ENCODE data around the gene ELFN1.

The ELFN1 gene

DNA sequence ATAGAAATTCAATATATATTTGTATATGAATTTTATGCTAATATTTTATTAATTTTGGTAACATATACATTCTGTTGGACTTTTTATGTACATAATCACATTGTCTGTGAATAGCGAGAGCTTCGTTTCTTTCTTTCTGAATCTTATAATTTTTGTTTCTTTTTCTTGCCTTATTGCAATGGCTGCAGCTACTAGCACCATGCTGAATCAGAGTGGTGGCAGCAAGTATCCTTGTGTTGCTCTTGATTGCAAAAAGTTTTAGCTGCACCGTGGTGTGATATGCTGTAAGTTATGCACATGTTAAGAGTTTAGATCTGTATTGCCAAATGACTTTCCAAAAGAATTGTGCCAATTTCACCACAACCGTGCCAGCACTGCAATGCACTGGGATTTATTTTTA is 32.6 kb downstream of the ELFN1 start:
- DNase-seq (ENCODE audit: insufficient read length) (no peak), FAIRE-seq (no peak)
- TF ChIP-seq POLR2A (IDR thresholded peaks at IDR 0.05; ENCODE audit: low read depth, low read length) = no peak
- TF ChIP-seq POLR2AphosphoS5 (IDR thresholded peaks at IDR 0.05; ENCODE audit: low read depth, low read length) = no peak

DNA sequence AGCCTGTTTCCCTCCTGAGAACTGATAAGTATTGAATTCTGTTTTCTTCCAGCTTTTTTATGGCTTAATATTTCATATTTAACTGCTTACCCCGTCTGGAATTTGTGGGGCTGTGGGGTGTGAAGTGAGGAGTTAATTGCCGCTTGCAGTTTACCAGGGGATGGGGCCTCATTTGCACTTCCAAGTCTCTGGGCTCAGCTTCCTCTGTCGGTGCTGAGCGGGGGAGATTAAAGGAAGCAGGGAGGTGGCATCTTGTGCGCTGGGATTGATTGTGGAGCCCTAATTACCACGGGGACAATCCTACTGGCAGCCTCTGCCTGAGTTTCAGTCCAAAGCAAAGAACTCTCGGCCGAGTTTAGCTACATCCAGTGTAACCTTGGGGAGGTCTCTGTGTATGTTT is 33.4 kb downstream of the ELFN1 start:
- no peak for DNase-seq (ENCODE audit: insufficient read length)
- FAIRE-seq = no peak

DNA sequence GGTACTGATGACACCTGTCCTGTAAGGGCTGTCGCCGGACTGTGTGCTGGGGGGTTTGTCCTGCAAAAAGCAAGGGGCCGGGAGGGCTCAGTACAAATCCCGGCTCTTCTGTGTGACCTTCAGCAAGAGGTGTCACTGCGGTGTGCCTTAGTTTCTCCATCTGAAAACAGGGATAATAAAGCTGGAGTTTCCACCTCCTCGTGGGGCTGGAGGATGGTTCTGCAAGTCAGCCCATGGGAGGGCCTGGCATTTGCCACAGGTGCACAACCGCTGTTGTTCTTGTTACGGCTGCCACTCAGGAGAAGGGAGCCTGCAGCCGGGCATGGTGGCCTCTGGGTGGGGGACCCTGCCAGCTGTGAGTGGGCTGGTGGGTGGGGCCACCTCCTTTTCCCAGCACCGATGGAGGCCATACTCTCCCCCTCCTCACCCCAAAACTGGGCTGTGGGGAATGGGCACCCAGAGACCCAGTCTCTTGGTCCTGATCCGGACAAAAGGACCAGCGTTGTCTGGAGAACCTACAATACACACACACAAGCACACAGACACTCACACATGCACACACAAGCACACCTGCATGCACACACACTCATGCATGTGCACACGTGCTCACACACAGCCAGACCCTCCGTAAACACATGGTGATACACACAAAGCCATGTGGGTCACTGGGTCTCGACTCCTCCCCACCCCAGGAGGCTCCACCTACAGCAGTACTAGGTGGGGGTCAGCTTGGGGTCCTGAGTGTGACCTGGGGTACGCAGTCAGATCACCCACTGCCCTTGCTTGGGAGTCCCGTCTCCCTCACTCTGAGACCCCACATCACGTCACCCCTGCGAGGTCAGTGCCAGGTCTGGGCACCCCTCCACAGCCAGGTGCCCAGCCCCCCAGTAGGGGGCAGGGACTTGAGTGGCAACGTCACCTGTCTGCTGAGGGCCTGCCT is 34.1 kb downstream of the ELFN1 start:
- DNase-seq (ENCODE audit: insufficient read length) = no peak
- no peak for FAIRE-seq
- no peak for TF ChIP-seq POLR2A (IDR thresholded peaks at IDR 0.05; ENCODE audit: low read depth, low read length)
- no peak for TF ChIP-seq POLR2AphosphoS5 (IDR thresholded peaks at IDR 0.05; ENCODE audit: low read depth, low read length)
- no peak for TF ChIP-seq TAF1 (IDR thresholded peaks at IDR 0.05; ENCODE audit: borderline replicate concordance, low read depth, low read length)

More for the DNA sequence above, 33.4 kb downstream of the ELFN1 start:
- TF ChIP-seq TAF1 (IDR thresholded peaks at IDR 0.05; ENCODE audit: borderline replicate concordance, low read depth, low read length) (no peak), POLR2A (IDR thresholded peaks at IDR 0.05; ENCODE audit: low read depth, low read length) (no peak), POLR2AphosphoS5 (IDR thresholded peaks at IDR 0.05; ENCODE audit: low read depth, low read length) (no peak)

DNA sequence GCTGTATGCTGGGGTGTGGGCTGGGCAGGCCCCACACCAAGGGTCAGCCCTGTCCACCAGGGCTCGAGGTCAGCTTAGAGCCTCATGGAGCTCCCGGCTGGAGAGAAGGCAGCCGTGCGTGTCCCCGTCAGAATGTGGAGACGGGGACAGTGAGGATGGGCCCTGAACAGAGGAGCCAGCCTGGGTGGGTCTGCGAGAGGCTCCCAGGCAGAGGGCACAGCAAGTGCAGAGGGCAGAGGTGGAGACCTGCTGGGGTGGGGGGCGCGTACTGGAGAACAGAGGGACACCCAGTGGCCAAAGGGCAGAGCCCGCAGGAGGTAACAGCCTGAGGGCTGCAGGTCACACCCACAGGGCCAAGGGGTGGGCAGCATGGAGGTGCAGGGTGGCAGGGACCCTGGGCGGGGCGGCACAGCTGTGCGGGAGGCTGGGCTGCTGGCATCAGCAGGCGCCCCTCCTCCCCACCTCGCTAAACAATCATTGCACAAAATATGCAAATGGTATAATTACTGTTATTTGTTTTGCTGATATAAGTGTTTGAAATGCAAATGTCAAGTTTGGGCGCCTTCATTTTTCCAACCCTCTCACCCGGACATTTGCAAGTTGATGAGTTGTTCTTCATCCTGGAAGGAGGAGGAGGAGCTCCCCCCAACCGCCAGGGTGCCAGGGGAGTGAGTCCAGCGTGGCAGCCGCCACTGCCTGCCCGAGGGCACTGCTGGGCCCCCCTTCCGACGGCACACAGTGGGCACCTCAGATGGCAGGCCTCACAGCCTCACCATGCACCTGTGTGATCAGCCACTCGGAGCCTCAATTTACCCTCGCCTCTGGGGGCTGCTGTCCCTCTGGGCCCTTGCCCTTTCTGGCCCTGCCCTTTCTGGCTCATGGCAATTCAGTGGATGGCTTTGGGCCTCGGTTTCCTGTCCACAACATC is 35.0 kb downstream of the ELFN1 start:
- TF ChIP-seq TAF1 (IDR thresholded peaks at IDR 0.05; ENCODE audit: borderline replicate concordance, low read depth, low read length) (no peak), POLR2A (IDR thresholded peaks at IDR 0.05; ENCODE audit: low read depth, low read length) (no peak)
- no peak for FAIRE-seq

DNA sequence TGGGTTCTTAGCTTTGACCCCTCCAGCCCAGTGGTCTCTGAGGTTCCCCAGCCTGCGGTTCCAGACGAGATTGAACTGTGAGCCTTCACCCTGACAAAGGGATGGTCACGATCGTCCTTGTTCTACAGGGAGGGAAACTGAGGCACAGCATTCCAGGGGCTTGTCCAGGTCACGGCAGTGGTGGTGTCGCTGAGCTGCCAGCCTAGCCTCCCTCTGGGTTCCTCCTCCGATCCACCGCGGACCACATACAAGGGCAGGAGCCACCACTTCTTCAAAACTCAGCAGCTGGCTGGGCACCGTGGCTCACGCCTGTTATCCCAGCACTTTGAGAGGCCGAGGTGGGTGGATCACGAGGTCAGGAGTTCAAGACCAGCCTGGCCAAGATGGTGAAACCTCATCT is 35.8 kb downstream of the ELFN1 start:
- DNase-seq (ENCODE audit: insufficient read length) (no peak), FAIRE-seq (no peak)
- no peak for TF ChIP-seq POLR2AphosphoS5 (IDR thresholded peaks at IDR 0.05; ENCODE audit: low read depth, low read length)
- TF ChIP-seq POLR2A (IDR thresholded peaks at IDR 0.05; ENCODE audit: low read depth, low read length) = no peak

More for the DNA sequence above, 35.0 kb downstream of the ELFN1 start:
- DNase-seq (ENCODE audit: insufficient read length) = no peak

DNA sequence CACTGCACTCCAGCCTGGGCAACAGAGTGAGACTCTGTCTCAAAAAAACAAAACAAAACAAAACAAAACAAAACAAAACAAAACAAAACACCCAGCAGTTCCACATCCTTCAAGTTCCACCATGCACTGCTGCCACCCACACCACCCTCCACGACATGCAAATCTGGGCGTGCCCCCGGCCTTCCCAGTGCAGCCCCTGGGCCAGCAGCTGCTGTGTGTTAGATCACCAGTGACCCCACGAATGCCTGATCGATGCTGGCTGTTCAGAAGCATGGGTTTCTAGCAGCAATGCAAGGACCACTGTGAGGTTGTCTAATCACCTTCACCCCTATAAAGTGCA is 36.3 kb downstream of the ELFN1 start:
- TF ChIP-seq POLR2A (IDR thresholded peaks at IDR 0.05; ENCODE audit: low read depth, low read length) (no peak), TAF1 (IDR thresholded peaks at IDR 0.05; ENCODE audit: borderline replicate concordance, low read depth, low read length) (no peak), POLR2AphosphoS5 (IDR thresholded peaks at IDR 0.05; ENCODE audit: low read depth, low read length) (no peak)
- DNase-seq (ENCODE audit: insufficient read length) = no peak
- FAIRE-seq = no peak

DNA sequence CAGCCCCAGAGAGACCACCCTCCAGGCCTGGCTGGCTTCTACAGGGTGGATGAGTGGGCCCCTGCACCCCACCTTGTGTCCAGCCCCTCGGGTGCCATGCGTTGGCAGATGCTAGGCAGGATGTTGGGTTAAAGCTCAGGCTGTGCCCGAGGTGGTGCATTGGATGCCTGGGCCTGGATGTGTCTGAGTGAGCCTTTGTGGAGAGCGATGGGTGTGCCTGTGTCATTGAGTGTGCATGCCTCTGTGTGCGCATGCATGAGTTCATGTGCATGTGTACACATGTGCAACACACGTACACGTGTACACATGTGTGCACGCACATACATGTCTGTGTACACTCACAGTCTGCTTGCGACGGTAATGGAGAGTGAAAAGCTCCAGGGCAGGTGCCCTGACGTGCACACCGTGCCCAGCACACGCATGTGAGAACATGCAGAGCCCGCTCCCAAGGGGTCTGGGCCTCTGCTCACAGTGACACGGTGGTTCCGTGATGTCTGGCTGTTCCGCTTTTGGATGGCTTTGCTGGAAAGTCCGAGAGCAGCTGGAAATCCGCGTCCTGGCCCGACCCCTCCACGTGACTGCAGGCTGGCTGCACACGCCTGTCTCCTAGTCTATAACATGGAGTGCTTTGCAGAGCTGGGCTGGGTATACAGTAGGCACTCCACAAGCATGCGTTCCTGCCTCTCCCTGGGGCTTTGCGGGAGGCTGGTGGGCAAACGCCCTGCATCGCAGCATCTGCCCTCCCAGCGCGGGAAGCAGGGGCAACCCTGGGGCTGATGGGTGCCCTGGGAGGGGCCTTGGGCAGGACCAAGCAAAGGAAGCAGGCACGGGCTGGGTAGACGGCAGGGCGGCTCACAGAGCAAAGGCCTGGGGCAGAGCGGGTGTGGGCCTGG is 36.9 kb downstream of the ELFN1 start:
- no peak for DNase-seq (ENCODE audit: insufficient read length)
- TF ChIP-seq POLR2A (IDR thresholded peaks at IDR 0.05; ENCODE audit: low read depth, low read length) = no peak
- no peak for TF ChIP-seq POLR2AphosphoS5 (IDR thresholded peaks at IDR 0.05; ENCODE audit: low read depth, low read length)
- TF ChIP-seq TAF1 (IDR thresholded peaks at IDR 0.05; ENCODE audit: borderline replicate concordance, low read depth, low read length) = no peak
- no peak for FAIRE-seq

DNA sequence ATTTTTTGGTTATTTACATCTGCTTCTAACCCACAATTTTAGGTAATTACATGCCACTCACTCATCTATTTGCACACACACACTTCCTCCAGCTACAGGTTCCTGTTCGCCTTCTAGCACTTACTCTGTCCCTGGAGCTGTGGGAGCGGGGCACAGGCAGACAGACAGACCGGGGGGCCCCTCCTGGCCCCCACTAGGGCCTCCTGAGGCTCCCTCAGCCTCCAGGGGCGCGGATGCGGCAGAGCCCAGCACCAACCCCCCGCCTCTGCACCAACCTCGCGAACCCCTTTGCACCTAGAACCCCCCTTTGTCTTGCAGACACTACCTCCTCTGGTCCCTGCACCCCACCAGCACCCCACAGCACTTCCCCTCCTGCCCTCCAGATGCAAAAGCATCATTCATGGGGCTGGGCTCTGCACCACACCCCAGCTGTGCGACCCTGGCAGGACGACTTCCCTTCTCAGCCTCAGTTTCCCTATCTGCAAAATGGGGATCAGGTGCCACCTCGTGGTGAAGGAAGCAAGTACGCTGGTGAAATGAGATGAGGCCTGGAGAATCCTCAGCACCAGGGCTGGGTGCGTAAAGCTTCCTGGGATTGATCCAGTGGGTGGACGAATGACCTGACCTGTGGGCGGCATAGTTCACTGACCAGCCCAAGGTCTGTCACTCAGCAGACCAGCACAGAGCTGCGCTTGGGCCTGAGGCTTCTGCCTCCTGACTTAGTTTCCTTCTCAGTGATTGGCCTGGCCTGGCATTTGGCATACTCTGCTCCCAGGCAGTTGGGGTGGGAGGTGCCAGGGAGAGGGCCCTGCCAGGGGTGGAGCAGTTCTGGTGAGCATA is 37.9 kb downstream of the ELFN1 start:
- no peak for FAIRE-seq
- TF ChIP-seq TAF1 (IDR thresholded peaks at IDR 0.05; ENCODE audit: borderline replicate concordance, low read depth, low read length) (no peak), POLR2A (IDR thresholded peaks at IDR 0.05; ENCODE audit: low read depth, low read length) (no peak), POLR2AphosphoS5 (IDR thresholded peaks at IDR 0.05; ENCODE audit: low read depth, low read length) (no peak)
- DNase-seq (ENCODE audit: insufficient read length) = no peak

DNA sequence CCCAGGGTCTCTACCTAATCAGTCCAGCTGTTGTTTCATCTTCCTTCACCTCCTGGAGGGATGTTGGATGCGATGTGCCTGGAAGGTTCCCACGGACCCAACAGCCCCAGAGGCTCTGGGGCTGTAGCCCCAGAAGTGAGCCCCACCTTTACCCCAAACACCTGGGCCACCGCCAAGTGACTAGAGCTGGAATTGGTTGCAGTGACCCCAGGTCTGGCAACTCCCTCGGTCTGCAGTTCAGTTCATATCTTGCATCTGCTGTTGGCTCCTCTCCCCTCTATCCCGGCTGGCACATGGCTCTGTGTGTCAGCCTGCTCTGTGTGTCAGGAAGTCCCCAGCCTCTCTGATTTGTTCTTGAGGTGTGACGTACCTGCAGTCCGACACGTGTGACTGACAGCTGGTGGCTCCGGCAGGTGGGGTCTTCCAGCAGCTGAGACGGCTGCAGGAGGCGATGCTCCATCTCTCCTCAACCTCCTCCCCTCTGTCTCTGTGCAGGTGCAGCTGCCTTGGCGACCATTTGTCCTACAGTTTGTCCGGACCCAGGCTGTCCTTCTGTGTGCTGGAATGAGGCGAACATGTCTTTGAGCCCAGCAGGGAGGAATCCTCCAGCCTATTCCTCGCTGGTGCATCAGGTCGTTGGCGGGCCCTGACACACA is 38.6 kb downstream of the ELFN1 start:
- FAIRE-seq (no peak), DNase-seq (ENCODE audit: insufficient read length) (no peak)
- TF ChIP-seq TAF1 (IDR thresholded peaks at IDR 0.05; ENCODE audit: borderline replicate concordance, low read depth, low read length) (no peak), POLR2AphosphoS5 (IDR thresholded peaks at IDR 0.05; ENCODE audit: low read depth, low read length) (no peak), POLR2A (IDR thresholded peaks at IDR 0.05; ENCODE audit: low read depth, low read length) (no peak)

DNA sequence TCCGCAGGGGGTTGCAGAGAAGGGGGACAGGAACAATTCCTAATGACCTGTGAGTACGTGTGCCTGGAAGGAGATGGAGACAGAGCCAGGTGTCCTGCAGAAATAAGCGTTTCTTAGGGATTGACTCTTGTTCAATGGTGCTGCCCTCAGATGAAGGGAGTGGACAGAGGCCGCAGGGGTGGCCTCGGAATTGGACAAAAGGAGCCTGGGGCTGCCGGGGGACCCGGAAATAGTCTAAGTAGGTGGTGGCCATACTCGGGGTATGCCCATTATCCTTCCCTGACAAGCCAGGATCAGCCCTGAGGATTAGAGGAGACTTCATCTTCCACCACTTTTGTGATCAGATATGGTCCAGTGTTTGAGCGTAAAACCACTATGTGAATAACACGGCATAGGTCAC is 39.2 kb downstream of the ELFN1 start:
- no peak for DNase-seq (ENCODE audit: insufficient read length)
- no peak for FAIRE-seq
- no peak for TF ChIP-seq POLR2AphosphoS5 (IDR thresholded peaks at IDR 0.05; ENCODE audit: low read depth, low read length)
- no peak for TF ChIP-seq TAF1 (IDR thresholded peaks at IDR 0.05; ENCODE audit: borderline replicate concordance, low read depth, low read length)
- no peak for TF ChIP-seq POLR2A (IDR thresholded peaks at IDR 0.05; ENCODE audit: low read depth, low read length)
